ENCODE data around the gene SDK2. TPM values are rescaled to one million over a fixed set of nuclear protein-coding genes. Genes with fewer than 3 reads are reported as not detected.
A peak's percentile ranks its signal among the peaks of the same experiment; 100 is the strongest.

SDK2 gene
- total RNA-seq, 2 donors from 2014 or later = 1.4 to 1.7 TPM

- intact Hi-C loops (cut with DNase I) = no loop called here
Measured at GRCh38 chr17:73301369-73301768, 342.9 kb downstream of the SDK2 start.

GRCh38 chr17:73300392-73300791 lies 343.9 kb downstream of the SDK2 start:
- no peak for DNase-seq (ENCODE audit: low spot score)
- intact Hi-C loops (cut with DNase I) = no loop called here

More at GRCh38 chr17:73301369-73301768, 342.9 kb downstream of the SDK2 start:
- no peak for DNase-seq (ENCODE audit: low spot score)

GRCh38 chr17:73297934-73298861 lies 346.0 kb downstream of the SDK2 start:
- no peak for DNase-seq (ENCODE audit: low spot score)
- intact Hi-C loops (cut with DNase I) = no loop called here

- DNase-seq (ENCODE audit: low spot score) = peak; percentile 87
- intact Hi-C loops (cut with DNase I) = no loop called here
Measured at GRCh38 chr17:73293480-73293911, 350.7 kb downstream of the SDK2 start.

DNA sequence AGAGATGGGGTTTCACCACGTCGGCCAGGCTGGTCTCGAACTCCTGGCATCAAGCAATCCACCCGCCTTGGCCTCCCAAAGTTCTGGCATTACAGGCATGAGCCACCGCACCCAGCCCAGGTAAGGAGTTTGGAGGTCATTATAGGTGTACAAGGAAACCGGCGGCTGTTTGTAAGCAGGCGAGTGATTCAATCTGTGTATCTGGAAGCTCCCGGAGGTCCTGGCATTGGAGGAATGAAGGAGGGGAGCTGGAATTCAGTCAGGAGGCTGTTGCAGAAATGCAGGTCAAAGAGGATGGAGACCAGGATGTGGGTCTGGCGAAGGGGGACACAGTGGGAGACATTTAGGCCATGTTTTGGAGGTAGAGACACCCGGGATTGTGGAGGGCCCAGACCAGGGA lies 351.2 kb downstream of the SDK2 start:
- intact Hi-C loops (cut with DNase I) = no loop called here
- DNase-seq (ENCODE audit: low spot score) = no peak

- DNase-seq (ENCODE audit: low spot score) = peak; percentile 82
- intact Hi-C loops (cut with DNase I) = no loop called here
Measured at GRCh38 chr17:73292031-73292531, 352.2 kb downstream of the SDK2 start.

GRCh38 chr17:73291260-73291801 lies 352.9 kb downstream of the SDK2 start:
- DNase-seq (ENCODE audit: low spot score) = peak; percentile 95

DNA sequence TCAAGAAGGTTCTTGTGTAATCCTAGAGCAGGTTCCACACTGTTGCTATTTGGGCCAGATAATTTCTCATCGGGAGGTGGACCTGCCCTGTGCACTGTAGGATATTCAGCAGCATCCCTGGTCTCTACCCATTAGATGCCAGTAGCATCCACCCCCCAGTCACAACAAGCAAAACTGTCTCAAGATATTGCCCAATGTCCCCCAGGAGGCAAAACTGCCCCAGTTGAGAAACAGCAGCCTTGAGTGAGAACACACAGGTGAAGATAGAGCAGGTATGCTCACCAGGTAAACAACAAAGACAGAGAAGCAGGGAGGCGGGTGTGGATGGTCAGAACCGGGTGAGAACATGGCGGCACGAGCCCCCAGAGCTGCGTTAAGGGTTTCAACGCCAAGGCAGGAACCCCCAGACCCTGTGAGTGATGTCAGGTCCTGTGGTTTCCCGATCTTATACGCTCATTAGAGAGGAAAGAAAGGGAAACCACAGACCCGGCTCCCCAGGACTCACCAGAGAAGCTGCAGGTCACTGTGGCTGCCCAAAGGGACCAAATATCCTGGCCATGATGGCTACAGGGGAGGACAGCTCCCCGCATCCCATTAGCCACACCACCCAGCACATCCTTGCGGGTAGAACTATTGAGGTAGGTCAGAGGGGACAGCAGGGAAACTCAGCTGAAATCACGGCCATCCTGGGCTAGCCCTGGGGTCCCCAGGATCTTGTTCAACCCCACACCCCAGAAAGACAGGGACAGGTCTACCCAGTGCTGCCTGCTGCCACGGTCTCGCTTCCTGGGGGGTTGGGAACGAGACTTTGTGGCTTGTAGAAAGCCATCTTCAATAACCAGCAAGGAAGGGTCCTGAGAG lies 353.6 kb downstream of the SDK2 start:
- intact Hi-C loops (cut with DNase I) = no loop called here
- DNase-seq (ENCODE audit: low spot score) = no peak

More at GRCh38 chr17:73291260-73291801, 352.9 kb downstream of the SDK2 start:
- intact Hi-C loops (cut with DNase I) = no loop called here

DNA sequence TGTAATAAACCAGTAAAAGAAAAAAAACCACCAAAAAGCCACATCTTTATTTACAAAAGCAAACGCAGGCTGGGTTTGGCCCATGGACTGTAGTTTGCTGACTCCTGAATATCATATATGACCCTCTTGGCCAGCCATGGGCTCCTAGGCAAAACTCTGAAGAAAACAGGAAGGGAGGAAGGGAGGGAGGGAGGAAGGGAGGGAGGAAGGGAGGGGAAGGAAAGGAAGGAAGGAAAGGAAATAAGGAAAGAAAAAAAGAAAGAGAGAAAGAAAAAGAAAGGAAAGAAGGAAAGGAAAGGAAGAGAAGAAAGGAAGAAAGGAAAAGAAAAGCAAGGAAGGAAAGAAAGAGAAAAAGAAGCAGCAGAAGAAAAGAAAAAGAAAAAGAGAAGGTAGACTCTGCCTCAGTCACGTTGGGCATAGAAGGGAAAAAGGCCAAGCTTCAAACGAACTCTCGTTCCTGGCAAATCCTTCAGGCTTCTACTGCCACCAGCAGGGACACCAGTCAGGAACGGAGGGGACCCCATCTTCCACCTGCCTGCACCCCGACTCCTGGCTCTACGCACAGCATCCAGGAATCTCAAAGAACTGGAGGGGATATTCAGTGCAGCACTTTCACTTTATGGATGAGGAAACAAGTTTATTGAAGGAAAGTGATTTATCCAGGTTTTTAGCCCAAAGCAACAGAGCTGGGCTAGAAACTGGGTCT lies 354.5 kb downstream of the SDK2 start:
- DNase-seq (ENCODE audit: low spot score) = no peak
- intact Hi-C loops (cut with DNase I) = no loop called here

DNA sequence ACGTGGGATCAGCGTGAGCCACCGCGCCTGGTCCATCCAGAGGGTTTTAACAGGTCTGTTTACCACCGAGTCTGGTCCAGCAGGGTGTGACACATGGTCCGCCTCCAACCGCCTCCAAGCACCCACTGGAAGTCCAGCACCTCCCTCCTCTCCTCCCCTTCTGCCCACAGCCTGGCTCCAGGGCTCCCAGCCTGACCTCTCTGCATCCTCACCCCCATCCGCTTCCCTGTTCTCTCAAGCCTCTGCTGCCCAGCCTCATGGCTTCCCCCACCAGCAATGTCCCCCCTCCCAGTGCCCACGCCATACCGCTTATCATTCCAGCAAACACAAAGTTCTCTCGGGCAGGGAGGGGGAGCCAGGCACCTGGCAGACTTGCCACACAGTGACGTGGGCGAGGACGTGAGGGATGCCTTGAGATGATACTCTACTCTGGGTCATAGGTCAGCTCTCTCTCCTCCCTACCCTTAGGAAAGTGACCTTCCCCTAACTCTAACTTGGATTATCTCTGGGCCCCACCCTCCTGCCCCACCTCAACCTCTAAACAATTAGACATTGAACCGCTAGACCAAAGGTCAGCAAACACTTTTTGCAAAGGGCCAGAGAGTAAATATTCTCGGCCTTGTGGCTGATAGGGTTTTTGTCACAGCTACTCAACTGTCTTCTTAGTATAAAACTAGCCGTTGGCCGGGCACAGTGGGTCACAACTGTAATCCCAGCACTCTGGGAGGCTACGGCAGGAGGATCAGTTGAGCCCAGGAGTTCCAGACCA lies 355.5 kb downstream of the SDK2 start:
- DNase-seq (ENCODE audit: low spot score) = peak; percentile 79
- intact Hi-C loops (cut with DNase I) = no loop called here

- intact Hi-C loops (cut with DNase I) = no loop called here
- DNase-seq (ENCODE audit: low spot score) = no peak
Measured at GRCh38 chr17:73286863-73287296, 357.4 kb downstream of the SDK2 start.

DNA sequence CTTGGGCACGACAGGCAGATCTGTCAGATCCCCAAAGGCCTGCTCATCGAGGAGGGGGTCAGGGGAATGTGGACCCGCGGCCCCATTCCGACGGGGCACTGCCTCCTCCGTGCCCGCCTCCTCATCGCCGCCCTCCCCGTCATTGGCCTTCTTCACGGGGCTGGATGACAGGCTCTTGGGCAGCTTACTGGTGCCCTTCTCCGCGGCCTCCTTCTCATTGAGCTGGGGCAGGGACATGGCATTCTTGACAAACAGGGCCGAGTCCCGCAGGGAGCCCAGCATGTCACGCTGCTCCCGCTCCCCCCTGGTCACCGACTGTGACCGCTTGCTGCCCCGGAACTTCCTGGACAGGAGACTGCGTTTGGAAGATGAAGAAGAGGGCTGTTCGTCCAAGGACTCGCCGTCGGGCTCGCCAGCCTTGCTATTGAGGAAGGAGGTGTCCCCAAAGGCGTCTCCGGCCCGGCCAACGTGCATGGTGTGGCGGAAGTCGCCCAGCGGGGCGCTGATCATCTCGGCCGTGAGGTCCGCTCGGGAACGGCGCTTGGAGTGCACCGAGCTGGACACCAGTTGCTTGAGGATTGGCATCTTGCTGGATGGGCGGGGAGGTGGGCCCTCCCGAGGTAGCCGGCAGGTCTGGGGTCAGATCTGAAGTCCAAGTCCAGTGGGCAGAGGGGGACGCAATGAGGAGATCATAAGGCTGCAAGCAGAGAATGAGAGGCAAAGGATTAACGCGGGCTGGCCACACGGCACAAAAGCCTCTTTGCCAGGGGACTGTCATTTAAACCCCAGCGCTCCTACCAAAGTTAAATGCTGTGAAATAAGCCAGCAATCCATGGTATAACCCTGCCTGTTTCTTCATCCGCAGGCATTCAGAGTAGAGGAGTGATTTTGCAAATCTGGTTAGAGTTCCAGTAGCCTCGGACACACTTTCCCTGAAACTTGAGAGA lies 358.1 kb downstream of the SDK2 start:
- intact Hi-C loops (cut with DNase I) = no loop called here
- DNase-seq (ENCODE audit: low spot score) = no peak

GRCh38 chr17:73285603-73285908 lies 358.7 kb downstream of the SDK2 start:
- intact Hi-C loops (cut with DNase I) = no loop called here
- DNase-seq (ENCODE audit: low spot score) = no peak

- DNase-seq (ENCODE audit: low spot score) = no peak
- intact Hi-C loops (cut with DNase I) = no loop called here
Measured at GRCh38 chr17:73284906-73285602, 359.2 kb downstream of the SDK2 start.

All from posterior vena cava (tissue), 2 donors.